Upper lobe of right lung (tissue), 1 donor: ENCODE results near the gene EGFL6. TPM values are rescaled to one million over a fixed set of nuclear protein-coding genes. Genes with fewer than 3 reads are reported as not detected.

ENCODE experiments used
- ATAC-seq: fragments of 200-7000 bp; cut with Tn5 transposase; one replicate; pipeline ENCODE4 v1.9.1; 2020; ENCODE audit warnings: mild to moderate bottlenecking, moderate library complexity
- DNase-seq: peaks from one replicate; pipeline ENCODE4 v3.0.0-alpha.2; 2020
- H3K27ac ChIP-seq: fragments of 200-600 bp; one replicate; pipeline ENCODE4 v1.8.0; 2022
- H3K27me3 ChIP-seq: fragments of 200-600 bp; one replicate; pipeline ENCODE4 v1.8.0; 2022; ENCODE audit warnings: mild to moderate bottlenecking
- H3K36me3 ChIP-seq: fragments of 200-600 bp; one replicate; pipeline ENCODE4 v1.8.0; 2022
- H3K4me1 ChIP-seq: fragments of 200-600 bp; one replicate; pipeline ENCODE4 v1.8.0; 2022
- H3K4me3 ChIP-seq: fragments of 200-600 bp; one replicate; pipeline ENCODE4 v1.8.0; 2022; ENCODE audit warnings: mild to moderate bottlenecking
- H3K9me3 ChIP-seq: fragments of 200-600 bp; one replicate; pipeline ENCODE4 v1.8.0; 2022
- CTCF ChIP-seq: fragments of 200-600 bp; IDR thresholded peaks from one replicate; pipeline ENCODE4 v1.8.0; 2022; ENCODE audit warnings: antibody characterized with exemption
- intact Hi-C: fragments of 100-400 bp; cut with DNase I; formaldehyde crosslinking; loops from one replicate; pipeline ENCODE4 v1.11.0; 2022
- total RNA-seq: library from RNA; stranded (reverse); fragmentation: NEBNext Ultra II Directional; extraction: Animal tissue kit (Norgen Biotek cat#: 25700); gene quantifications from one replicate; pipeline ENCODE4 v1.2.1, GENCODE V29; 2021
- donor health status: DM: no; HTN: yes; CAD: no; lungs with severe emphysema.

Gene EGFL6
- total RNA-seq, 1 donor from 2014 or later: 10.1 TPM

- ATAC-seq (no peak), DNase-seq (no peak)
- no peak overlapping the region for H3K4me3 ChIP-seq
- H3K36me3 ChIP-seq: no peaks in the 10 kb centered on the region
- no peaks in the 10 kb centered on the region for H3K9me3 ChIP-seq
- intact Hi-C loops: no loop called here
- no peaks in the 10 kb centered on the region for H3K27me3 ChIP-seq
- no peak overlapping the region for H3K27ac ChIP-seq
- no peak for TF ChIP-seq CTCF
- H3K4me1 ChIP-seq: peaks cover 6% of the 10 kb centered on the region
Measured at GRCh38 chrX:13649838-13650237, 80.4 kb downstream of the EGFL6 start.

- no peaks in the 10 kb centered on the region for H3K9me3 ChIP-seq
- no peaks in the 10 kb centered on the region for H3K27me3 ChIP-seq
- no peak for TF ChIP-seq CTCF
- H3K36me3 ChIP-seq: no peaks in the 10 kb centered on the region
- no peak overlapping the region for H3K27ac ChIP-seq
- DNase-seq: no peak
- intact Hi-C loops: no loop called here
- H3K4me1 ChIP-seq: peaks cover 6% of the 10 kb centered on the region
- no peak for ATAC-seq
- no peak overlapping the region for H3K4me3 ChIP-seq
Measured at GRCh38 chrX:13650318-13650717, 80.9 kb downstream of the EGFL6 start.

GRCh38 chrX:13651150-13651549, 81.7 kb downstream of the EGFL6 start:
- Histone ChIP-seq H3K27me3 (no peaks in the 10 kb centered on the region), H3K36me3 (no peaks in the 10 kb centered on the region), H3K27ac (no peak overlapping the region), H3K4me1 (peaks cover 6% of the 10 kb centered on the region), H3K4me3 (no peak overlapping the region), H3K9me3 (no peaks in the 10 kb centered on the region)
- intact Hi-C loops: no loop called here
- TF ChIP-seq CTCF: no peak
- no peak for ATAC-seq
- DNase-seq: no peak

- H3K4me3 ChIP-seq: peak overlapping the region; percentile 65
- no peaks in the 10 kb centered on the region for H3K27me3 ChIP-seq
- intact Hi-C loops: no loop called here
- H3K36me3 ChIP-seq: no peaks in the 10 kb centered on the region
- peaks cover 6% of the 10 kb centered on the region for H3K4me1 ChIP-seq
- peak overlapping the region; percentile 96 for H3K27ac ChIP-seq
- no peaks in the 10 kb centered on the region for H3K9me3 ChIP-seq
- DNase-seq (no peak), ATAC-seq (no peak)
- TF ChIP-seq CTCF: no peak
Measured at GRCh38 chrX:13652287-13652793, 82.9 kb downstream of the EGFL6 start.

- Histone ChIP-seq H3K9me3 (no peaks in the 10 kb centered on the region), H3K27ac (peak within 1 kb of the TSS; percentile 96), H3K4me3 (peak within 1 kb of the TSS; percentile 65), H3K27me3 (no peaks in the 10 kb centered on the region), H3K4me1 (peaks cover 6% of the 10 kb centered on the region), H3K36me3 (no peaks in the 10 kb centered on the region)
- intact Hi-C loops: no loop called here
- TF ChIP-seq CTCF: no peak
- peak; percentile 100 for ATAC-seq
- DNase-seq: peak; percentile 96
Measured at GRCh38 chrX:13652850-13653693, 83.7 kb downstream of the EGFL6 start, which contains the start of gene TCEANC. TCEANC (plus strand) TSS chrX:13653141; CDS start chrX:13662509, 9,368 bp downstream.
